Raji (cell line): ENCODE data around the gene ZNF660.

ENCODE experiments used
- POLR2A ChIP-seq: IDR thresholded peaks from 2 replicates; pipeline ENCODE4 v1.6.1; 2011; ENCODE audit warnings: low read depth, low read length, control low read depth; ENCODE audit not compliant: insufficient read depth

The ZNF660 gene

GRCh38 chr3:44584646-44585501, at the start of gene ZNF660:
Gene ZNF660, plus strand, starts transcription at chr3:44584964. Its CDS starts 9,230 bp downstream, at chr3:44594194.
- TF ChIP-seq POLR2A: no peak

DNA sequence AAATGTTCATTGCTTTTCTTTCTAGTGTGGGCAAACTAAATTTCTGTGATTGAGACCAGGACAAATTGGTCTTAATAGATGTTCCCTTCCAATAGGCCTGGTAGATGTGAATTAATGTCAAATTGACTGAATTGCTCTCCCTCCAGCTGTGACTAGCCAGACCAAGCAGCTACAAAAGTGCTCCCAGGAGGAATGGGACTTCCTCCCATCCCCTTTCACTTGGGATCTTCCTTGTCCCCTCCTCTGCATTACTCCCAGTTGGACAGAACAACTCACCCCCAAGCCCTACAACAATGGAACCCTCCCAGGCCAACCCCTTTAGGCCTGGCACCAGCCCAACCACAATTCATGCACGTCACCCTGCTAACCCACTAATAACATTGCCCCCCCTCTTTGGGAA, 49.4 kb upstream of the ZNF660 start:
- no peak for TF ChIP-seq POLR2A

GRCh38 chr3:44554626-44555592, 29.9 kb upstream of the ZNF660 start, which contains the start of gene ZKSCAN7:
Gene ZKSCAN7, plus strand, starts transcription at chr3:44555193. Its CDS starts 1,855 bp downstream, at chr3:44557048.
- no peak for TF ChIP-seq POLR2A

DNA sequence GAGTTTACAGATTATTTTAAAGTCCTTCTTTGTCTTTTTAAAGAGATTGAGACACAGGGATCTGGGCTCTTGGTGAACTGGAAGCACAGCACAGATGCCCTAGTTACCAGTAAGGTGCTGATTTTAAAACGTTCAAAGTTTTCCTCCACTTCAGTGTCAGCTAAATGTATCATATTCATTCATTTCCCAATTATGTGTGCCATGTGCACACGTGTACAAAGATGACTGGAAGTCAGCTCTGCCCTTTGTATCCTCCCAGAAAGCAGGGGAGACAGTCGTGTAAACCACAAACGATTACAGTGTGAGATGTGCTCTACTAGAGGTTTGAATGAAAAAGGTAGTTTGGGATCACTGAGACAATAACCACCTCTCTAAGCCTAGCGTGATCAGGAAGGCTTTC, 29.0 kb upstream of the ZNF660 start:
- TF ChIP-seq POLR2A: no peak

DNA sequence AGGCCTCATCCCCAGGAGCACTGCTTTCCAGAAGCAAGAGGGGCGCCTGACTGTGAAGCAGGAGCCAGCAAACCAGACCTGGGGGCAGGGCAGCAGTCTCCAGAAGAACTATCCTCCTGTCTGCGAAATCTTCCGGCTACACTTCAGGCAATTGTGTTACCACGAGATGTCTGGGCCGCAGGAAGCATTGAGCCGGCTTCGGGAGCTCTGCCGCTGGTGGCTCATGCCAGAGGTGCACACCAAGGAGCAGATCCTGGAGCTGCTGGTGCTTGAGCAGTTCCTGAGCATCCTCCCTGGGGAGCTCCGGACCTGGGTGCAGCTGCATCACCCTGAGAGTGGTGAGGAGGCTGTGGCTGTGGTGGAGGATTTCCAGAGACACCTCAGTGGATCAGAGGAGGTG, 27.7 kb upstream of the ZNF660 start:
- TF ChIP-seq POLR2A: no peak

DNA sequence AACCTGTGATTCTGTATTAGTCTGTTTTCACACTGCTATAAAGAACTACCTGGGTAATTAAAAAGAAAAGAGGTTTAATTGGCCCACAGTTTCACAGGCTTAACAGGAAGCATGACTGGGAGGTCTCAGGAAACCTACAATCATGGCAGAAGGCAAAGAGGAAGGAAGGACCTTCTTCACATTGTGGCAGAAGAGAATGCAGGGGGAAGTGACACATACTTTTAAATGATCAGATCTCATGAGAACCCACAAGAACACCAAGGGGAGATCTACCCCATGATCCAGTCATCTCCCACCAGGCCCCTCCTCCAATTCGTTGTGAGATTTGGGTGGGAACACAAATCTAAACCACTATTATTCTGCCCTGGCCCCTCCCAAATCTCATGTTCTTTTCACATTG, 23.7 kb upstream of the ZNF660 start:
- no peak for TF ChIP-seq POLR2A

- no peak for TF ChIP-seq POLR2A
Observed at GRCh38 chr3:44562147-44562546, 22.6 kb upstream of the ZNF660 start.

GRCh38 chr3:44568561-44568960, 16.2 kb upstream of the ZNF660 start:
- TF ChIP-seq POLR2A: no peak

DNA sequence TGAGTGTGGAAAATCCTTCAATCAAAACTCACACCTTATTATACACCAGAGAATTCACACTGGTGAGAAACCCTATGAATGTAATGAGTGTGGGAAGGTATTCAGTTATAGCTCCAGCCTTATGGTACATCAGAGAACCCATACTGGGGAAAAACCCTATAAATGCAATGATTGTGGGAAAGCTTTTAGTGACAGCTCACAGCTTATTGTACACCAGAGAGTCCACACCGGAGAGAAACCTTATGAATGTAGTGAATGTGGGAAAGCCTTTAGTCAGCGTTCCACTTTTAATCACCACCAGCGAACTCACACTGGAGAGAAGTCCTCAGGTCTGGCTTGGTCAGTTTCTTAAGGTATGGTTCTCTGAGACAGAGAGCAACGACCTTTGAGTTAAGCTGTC, 13.7 kb upstream of the ZNF660 start:
- TF ChIP-seq POLR2A: no peak

DNA sequence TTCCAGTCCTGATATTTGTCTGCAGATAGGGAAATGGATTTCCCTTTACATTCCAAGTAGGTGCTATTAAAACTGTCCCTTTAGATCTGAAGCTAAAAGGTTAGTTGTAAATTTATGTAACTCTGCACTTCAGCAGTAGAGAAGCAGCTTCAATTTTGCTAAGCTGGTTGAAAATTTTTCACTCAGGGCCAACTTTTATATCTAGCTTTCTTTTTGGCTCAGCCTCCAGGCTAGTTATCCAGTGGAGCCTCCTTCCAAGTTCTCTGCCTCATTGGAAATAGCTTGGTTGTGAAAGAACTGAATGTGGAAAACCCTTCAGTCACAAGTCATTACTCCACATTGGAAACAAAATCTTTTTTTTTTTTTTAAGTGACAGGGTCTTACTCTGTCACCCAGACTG, 8.2 kb upstream of the ZNF660 start:
- TF ChIP-seq POLR2A: no peak

GRCh38 chr3:44596621-44597020, 11.9 kb downstream of the ZNF660 start:
- TF ChIP-seq POLR2A: no peak

DNA sequence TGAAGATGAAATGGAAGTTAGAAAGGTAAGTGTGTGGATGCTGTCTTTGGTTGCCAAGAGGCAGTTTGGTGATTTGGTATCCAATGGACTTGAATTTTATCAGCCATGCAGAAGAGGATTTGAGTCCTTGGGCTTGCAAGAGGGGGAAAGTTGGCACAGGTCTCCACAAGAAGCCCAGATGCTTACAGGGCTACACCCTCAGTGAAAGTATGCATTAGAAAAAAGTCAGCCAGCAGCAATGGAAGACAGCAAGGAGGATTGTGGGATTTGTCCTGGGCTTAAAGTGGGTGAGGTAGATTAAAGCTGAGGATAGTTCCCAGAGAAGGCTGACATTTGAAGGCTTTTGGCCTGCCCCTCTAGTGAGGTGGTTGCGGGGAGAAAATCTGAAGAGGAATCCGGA, 17.0 kb downstream of the ZNF660 start:
- no peak for TF ChIP-seq POLR2A

DNA sequence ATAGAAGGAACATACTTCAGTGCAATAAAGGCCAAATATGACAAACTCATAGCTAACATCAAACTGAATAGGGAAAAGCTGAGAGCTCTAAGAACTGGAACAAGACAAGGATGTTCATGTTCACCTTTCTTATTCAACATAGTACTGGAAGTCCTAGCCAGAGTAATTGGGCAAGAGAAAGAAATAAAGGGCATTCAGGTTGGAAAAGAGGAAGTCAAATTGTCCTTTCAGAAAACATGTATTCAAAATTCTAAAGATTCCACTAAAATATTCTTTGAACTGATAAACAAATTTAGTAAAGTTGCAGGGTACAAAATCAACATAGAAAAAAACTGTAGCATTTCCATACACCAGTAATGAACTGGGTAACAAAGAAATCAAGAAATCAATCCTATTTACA, 27.9 kb downstream of the ZNF660 start:
- no peak for TF ChIP-seq POLR2A

DNA sequence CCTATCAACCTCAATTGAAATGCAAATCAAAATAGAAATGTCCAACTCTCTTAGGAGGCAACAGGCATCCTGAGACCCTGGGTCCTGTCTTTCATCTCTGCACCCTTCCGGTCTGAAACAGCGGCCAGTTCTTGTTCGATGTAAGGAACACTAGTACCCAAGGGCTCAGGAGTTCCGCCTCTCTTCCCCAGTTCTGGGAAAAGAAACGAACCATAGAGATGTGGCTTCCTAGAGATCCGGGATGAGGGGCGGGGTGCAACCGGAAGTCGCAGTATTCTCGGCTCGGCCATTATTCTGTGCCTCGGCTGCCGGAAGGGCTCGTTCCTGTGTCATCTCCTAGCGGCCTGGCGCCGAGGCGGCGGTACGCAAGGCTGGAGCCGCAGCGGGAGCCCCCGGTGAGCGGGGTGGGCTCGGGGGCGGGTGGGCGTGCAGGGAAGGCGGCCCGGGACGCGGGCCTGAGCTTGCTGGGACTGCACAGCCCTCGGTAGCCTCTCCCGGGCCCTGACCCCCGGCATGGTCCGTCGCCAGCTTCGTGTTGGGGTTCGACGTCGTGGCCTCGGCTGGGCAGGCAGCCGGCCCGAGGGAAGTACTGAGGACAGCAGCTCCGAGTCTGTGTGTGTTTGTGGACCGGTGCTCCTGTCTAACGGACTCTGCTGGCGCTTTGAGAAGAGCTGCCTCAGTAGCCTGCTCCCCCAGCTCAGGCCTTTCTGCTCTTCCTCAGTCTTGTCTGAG, 40.2 kb downstream of the ZNF660 start, which contains the start of gene ZNF197:
TSS of gene ZNF197 (plus strand) at position 288 of the 732 bp plus-strand sequence. CDS start 4,119 bp downstream, outside the sequence.
- peak; percentile 51 for TF ChIP-seq POLR2A

DNA sequence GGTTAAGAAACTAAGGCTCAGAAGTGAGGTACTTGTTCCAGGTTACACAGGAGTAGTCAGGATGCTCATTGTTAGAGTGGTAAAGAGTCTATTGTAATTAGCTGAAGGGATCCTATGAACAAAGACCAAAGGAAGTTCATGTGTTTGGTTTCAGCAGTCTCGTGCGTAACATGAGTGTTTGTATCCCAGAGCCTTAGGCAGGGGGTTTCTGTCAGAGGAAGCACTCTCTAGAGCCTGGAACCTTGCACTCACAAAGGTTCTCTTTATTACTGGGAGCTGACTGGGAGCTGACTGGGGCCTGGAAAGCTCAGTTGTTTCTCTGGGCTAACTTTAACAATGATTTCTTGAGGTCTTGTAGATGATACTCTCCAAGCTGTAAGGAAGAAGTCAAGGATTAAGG, 44.0 kb downstream of the ZNF660 start:
- TF ChIP-seq POLR2A: no peak

- no peak for TF ChIP-seq POLR2A
Observed at GRCh38 chr3:44632193-44632592, 47.4 kb downstream of the ZNF660 start.

- no peak for TF ChIP-seq POLR2A
Observed at GRCh38 chr3:44642337-44642736, 57.6 kb downstream of the ZNF660 start.
